Measurements from ENCODE around the gene COL4A6. TPM values are rescaled to one million over a fixed set of nuclear protein-coding genes. Genes with fewer than 3 reads are reported as not detected.

COL4A6 gene
- total and polyA plus RNA-seq, 9 donors, result 3.3 to 32.1 (median 11.7) TPM

DNA sequence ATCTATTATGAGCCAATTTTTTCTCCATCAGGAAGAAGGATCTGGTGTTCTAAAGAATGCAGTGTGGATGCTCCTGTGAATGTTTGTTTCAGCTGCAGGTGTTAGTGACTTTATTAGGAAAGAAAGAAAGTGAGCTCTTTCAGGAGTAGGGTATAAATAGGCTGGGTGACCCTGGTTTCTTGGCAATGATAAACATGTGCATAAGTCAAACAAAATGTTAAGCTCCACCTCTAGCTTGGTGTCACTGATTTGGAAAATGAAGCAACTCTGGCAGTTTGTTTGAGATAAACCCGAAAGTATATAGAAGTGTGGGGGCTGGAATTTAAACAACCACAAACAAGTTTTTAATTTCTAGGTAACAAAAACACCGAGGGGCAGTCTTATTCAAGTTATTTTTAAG, 152.3 kb downstream of the COL4A6 start:
- Histone ChIP-seq H3K4me3 (no peak overlapping the region), H3K4me1 (ENCODE audit: insufficient read depth) (no peaks in the 10 kb centered on the region), H3K27ac (no peak overlapping the region), H3K36me3 (no peaks in the 10 kb centered on the region), H3K9me3 (no peaks in the 10 kb centered on the region), H3K27me3 (no peaks in the 10 kb centered on the region)
- intact Hi-C loops (cut with DNase I), result no loop called here
- TF ChIP-seq, protein P1, sequence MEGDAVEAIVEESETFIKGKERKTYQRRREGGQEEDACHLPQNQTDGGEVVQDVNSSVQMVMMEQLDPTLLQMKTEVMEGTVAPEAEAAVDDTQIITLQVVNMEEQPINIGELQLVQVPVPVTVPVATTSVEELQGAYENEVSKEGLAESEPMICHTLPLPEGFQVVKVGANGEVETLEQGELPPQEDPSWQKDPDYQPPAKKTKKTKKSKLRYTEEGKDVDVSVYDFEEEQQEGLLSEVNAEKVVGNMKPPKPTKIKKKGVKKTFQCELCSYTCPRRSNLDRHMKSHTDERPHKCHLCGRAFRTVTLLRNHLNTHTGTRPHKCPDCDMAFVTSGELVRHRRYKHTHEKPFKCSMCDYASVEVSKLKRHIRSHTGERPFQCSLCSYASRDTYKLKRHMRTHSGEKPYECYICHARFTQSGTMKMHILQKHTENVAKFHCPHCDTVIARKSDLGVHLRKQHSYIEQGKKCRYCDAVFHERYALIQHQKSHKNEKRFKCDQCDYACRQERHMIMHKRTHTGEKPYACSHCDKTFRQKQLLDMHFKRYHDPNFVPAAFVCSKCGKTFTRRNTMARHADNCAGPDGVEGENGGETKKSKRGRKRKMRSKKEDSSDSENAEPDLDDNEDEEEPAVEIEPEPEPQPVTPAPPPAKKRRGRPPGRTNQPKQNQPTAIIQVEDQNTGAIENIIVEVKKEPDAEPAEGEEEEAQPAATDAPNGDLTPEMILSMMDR (IDR thresholded peaks at IDR 0.05), result no peak
- no peak for TF ChIP-seq POLR2A (IDR thresholded peaks at IDR 0.05)
- no peak for TF ChIP-seq EP300 (IDR thresholded peaks at IDR 0.05)
- DNase-seq, result no peak
- 27 to 40% (median 28%) methylated on average over 2 of the region's 2 CpGs for WGBS, 3 donors

DNA sequence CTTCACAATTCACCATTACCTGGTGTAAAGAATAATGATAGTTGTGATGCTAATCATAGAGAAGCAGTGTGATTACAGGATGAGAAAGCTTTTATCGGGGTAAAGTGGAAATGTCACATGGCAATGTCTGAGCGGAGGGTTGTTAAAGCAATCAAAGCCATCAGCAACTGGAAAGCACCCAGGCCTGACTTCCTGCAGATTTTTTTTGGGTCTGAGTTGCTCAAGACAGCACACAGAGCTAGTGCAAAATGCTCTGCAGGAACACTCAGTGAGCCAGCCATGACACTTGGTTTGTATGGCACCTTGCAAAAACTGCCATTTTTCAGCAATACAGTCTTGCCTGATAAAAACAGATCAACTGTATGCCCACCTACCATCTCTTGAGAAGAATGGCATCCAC, 152.9 kb downstream of the COL4A6 start:
- TF ChIP-seq EP300 (IDR thresholded peaks at IDR 0.05), result no peak
- no peak for TF ChIP-seq POLR2A (IDR thresholded peaks at IDR 0.05)
- TF ChIP-seq, protein P1 (IDR thresholded peaks at IDR 0.05), result no peak
- intact Hi-C loops (cut with DNase I), result no loop called here
- Histone ChIP-seq H3K9me3 (no peaks in the 10 kb centered on the region), H3K27ac (no peak overlapping the region), H3K4me3 (no peak overlapping the region), H3K36me3 (no peaks in the 10 kb centered on the region), H3K4me1 (ENCODE audit: insufficient read depth) (no peaks in the 10 kb centered on the region), H3K27me3 (no peaks in the 10 kb centered on the region)
- WGBS, 3 donors, result 72 to 87% (median 77%) methylated on average over 2 of the region's 2 CpGs
- no peak for DNase-seq

DNA sequence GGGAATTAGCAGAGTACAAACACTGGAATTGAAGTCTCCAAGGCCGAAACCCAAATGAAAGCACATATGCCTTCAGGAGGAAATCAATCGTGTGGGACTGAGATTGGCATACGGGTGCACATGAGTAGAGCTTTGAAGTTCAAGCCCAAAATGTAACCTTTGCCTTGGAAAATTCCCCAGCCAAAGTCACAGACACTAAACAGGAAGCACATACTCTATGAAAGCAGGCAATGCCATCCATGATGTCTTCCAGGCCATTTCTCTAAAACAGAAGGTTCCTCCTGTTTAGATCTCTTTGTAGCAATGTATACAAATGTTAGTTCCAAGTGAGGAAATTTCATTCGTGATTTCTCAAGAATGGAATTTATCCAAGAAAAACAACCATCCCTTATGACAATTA, 162.5 kb downstream of the COL4A6 start:
- H3K4me3 ChIP-seq, result no peak overlapping the region
- H3K36me3 ChIP-seq, result no peaks in the 10 kb centered on the region
- no peak for DNase-seq
- H3K9me3 ChIP-seq, result no peaks in the 10 kb centered on the region
- H3K27me3 ChIP-seq, result no peaks in the 10 kb centered on the region
- WGBS, 3 donors, result 63 to 76% (median 66%) methylated on average over 4 of the region's 4 CpGs
- H3K27ac ChIP-seq, result no peak overlapping the region
- TF ChIP-seq EP300 (IDR thresholded peaks at IDR 0.05) (no peak), POLR2A (IDR thresholded peaks at IDR 0.05) (no peak)
- TF ChIP-seq, protein P1 (IDR thresholded peaks at IDR 0.05), result no peak
- H3K4me1 ChIP-seq (ENCODE audit: insufficient read depth), result no peaks in the 10 kb centered on the region
- intact Hi-C loops (cut with DNase I), result no loop called here

DNA sequence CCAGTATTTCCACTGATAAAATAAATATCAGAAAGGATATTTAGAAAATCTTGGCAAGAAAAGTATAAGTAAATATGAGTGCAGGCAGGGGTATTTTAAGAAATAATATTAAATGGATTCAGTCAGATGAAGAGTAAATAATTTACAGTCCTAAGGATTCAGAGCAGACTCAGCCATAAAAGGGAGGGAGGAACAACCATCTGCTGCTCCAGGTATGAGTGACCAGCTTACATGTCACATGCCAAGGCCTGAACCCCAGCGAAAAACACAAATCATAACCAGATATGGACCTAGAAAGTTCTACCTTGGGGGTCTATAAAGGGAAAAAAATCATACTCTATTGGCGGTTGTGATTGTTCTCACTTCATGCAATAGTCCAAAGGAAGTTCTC, 166.8 kb downstream of the COL4A6 start:
- intact Hi-C loops (cut with DNase I), result loop anchor here in 1 of 4 donors (5.0 kb wide), 1 partner anchor 1399 kb away; no protein-coding TSS in a partner anchor
- no peak overlapping the region for H3K27ac ChIP-seq
- TF ChIP-seq POLR2A (IDR thresholded peaks at IDR 0.05) (no peak), EP300 (IDR thresholded peaks at IDR 0.05) (no peak)
- TF ChIP-seq, protein P1 (IDR thresholded peaks at IDR 0.05), result no peak
- H3K36me3 ChIP-seq, result no peaks in the 10 kb centered on the region
- no peak for DNase-seq
- H3K4me1 ChIP-seq (ENCODE audit: insufficient read depth), result no peaks in the 10 kb centered on the region
- no peak overlapping the region for H3K4me3 ChIP-seq
- no peaks in the 10 kb centered on the region for H3K27me3 ChIP-seq
- WGBS, 3 donors, result 40 to 45% (median 42%) methylated on average over 2 of the region's 2 CpGs
- no peaks in the 10 kb centered on the region for H3K9me3 ChIP-seq
